RWPE2 (cell line): ENCODE results near the gene PPL.

Experiments used
- ATAC-seq: fragments of 200-7000 bp; cut with Tn5 transposase; 3 replicates; pipeline ENCODE4 v1.9.1; 2021; ENCODE audit warnings: low read depth
- DNase-seq: peaks from one replicate; pipeline ENCODE4 v3.0.0-alpha.2; 2020; ENCODE audit warnings: low spot score
- H3K27ac ChIP-seq: fragments of 450-650 bp; 2 replicates; pipeline ENCODE4 v1.5.1; 2017; ENCODE audit warnings: mild to moderate bottlenecking; ENCODE audit not compliant: poor library complexity, severe bottlenecking
- H3K27me3 ChIP-seq: fragments of 250-450 bp; sonication (Bioruptor Pico); 2 replicates; pipeline ENCODE4 v1.5.1; 2021; ENCODE audit warnings: mild to moderate bottlenecking, moderate library complexity; ENCODE audit not compliant: insufficient read depth, poor library complexity, severe bottlenecking
- H3K36me3 ChIP-seq: fragments of 250-450 bp; sonication (Bioruptor Pico); 2 replicates; pipeline ENCODE4 v1.5.1; 2020; ENCODE audit warnings: low read depth, mild to moderate bottlenecking, moderate library complexity
- H3K4me1 ChIP-seq: fragments of 250-450 bp; sonication (Bioruptor Pico); 2 replicates; pipeline ENCODE4 v1.5.1; 2021; ENCODE audit warnings: mild to moderate bottlenecking, moderate library complexity; ENCODE audit not compliant: insufficient read depth, poor library complexity, severe bottlenecking
- H3K4me3 ChIP-seq: fragments of 250-450 bp; sonication (Bioruptor Pico); 2 replicates; pipeline ENCODE4 v1.5.1; 2021; ENCODE audit warnings: mild to moderate bottlenecking, moderate library complexity; ENCODE audit not compliant: severe bottlenecking
- H3K9me3 ChIP-seq: fragments of 250-450 bp; sonication (Bioruptor Pico); 2 replicates; pipeline ENCODE4 v1.5.1; 2021; ENCODE audit warnings: mild to moderate bottlenecking, moderate library complexity; ENCODE audit not compliant: severe bottlenecking
- TF ChIP-seq, protein P1 (sequence below): fragments of 450-650 bp; IDR thresholded peaks from one replicate; pipeline ENCODE4 v1.5.1; 2017; ENCODE audit warnings: mild to moderate bottlenecking, moderate library complexity; ENCODE audit not compliant: poor library complexity, severe bottlenecking

The PPL gene

DNA sequence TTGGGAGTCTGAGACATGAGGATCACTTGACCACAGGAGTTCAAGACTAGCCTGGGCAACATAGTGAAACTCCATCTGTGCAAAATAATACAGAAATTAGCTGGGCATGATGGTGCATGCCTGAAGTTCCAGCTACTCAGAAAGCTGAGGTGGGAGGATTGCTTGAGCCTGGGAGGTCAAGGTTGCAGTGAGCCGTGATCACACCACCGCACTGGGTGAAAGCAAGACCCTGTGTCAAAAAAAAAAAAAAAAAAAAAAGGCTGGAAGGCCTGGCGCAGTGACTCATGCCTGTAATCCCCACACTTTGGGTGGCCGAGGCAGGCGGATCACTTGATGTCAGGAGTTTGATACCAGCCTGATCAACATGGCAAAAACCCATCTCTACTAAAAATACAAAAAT lies 81.6 kb downstream of the PPL start:
- H3K27ac ChIP-seq, result no peak overlapping the region
- no peak overlapping the region for H3K4me3 ChIP-seq
- DNase-seq (no peak), ATAC-seq (no peak)
- H3K9me3 ChIP-seq, result no peaks in the 10 kb centered on the region
- peaks cover 80% of the 10 kb centered on the region for H3K36me3 ChIP-seq
- no peaks in the 10 kb centered on the region for H3K27me3 ChIP-seq
- TF ChIP-seq, protein P1, sequence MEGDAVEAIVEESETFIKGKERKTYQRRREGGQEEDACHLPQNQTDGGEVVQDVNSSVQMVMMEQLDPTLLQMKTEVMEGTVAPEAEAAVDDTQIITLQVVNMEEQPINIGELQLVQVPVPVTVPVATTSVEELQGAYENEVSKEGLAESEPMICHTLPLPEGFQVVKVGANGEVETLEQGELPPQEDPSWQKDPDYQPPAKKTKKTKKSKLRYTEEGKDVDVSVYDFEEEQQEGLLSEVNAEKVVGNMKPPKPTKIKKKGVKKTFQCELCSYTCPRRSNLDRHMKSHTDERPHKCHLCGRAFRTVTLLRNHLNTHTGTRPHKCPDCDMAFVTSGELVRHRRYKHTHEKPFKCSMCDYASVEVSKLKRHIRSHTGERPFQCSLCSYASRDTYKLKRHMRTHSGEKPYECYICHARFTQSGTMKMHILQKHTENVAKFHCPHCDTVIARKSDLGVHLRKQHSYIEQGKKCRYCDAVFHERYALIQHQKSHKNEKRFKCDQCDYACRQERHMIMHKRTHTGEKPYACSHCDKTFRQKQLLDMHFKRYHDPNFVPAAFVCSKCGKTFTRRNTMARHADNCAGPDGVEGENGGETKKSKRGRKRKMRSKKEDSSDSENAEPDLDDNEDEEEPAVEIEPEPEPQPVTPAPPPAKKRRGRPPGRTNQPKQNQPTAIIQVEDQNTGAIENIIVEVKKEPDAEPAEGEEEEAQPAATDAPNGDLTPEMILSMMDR, result no peak
- peaks cover 17% of the 10 kb centered on the region for H3K4me1 ChIP-seq

DNA sequence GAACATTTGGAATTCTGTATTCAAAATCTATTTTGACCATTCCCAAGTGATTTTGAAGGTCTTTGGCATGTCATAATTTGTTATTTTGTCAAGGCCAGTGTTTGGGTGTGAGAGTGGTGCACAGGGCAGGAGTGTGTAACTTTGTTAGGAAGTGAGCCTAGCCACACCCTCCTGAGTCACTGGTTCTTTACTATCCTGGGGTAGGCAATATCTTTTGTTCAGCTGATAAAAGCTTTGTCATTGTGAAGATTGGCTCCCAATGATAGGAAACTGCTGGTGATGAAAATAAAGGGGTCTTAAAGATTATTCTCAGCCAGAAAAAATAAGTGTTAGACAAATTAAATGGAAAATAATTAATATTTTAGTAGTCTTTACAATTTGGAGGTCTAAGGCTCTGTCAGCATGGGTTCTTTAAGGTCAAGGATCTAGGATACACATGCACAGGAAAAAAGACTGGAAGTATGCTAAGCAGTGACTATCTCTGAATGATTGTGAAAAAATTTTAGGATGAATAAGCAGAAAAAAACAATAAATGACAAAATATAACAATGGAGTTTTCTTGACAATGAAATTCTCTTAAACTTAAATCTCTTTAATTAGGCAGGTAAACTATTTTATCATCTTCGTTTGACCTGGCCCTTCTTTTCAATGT lies 84.6 kb downstream of the PPL start:
- TF ChIP-seq, protein P1, result no peak
- Histone ChIP-seq H3K4me1 (peaks cover 24% of the 10 kb centered on the region), H3K27me3 (no peaks in the 10 kb centered on the region), H3K27ac (peak overlapping the region; percentile 40), H3K9me3 (no peaks in the 10 kb centered on the region), H3K36me3 (peaks cover 56% of the 10 kb centered on the region), H3K4me3 (no peak overlapping the region)
- DNase-seq (no peak), ATAC-seq (peak; percentile 53)

DNA sequence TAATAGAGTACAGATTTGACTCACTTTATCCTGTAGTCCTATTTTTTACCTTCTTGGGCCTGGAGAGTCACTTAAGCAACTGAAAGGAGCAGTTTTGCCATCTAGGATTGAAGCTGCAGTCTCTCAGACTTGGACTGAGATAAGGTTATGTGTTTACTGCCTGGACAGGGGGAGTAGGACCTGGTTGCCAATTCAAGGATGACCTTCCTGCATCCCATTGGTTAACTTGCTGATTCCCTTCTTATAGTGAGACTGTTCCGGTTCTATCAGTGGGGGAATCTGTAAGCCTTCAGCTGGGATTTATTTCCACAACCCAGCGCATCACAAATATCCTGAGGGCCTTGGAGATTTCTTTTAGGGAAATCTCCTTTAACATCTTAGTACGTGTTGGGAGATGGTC lies 86.7 kb downstream of the PPL start:
- H3K27ac ChIP-seq, result no peak overlapping the region
- ATAC-seq (no peak), DNase-seq (no peak)
- peaks cover 44% of the 10 kb centered on the region for H3K36me3 ChIP-seq
- H3K27me3 ChIP-seq, result no peaks in the 10 kb centered on the region
- TF ChIP-seq, protein P1, result no peak
- H3K4me1 ChIP-seq, result peaks cover 29% of the 10 kb centered on the region
- H3K9me3 ChIP-seq, result no peaks in the 10 kb centered on the region
- no peak overlapping the region for H3K4me3 ChIP-seq

DNA sequence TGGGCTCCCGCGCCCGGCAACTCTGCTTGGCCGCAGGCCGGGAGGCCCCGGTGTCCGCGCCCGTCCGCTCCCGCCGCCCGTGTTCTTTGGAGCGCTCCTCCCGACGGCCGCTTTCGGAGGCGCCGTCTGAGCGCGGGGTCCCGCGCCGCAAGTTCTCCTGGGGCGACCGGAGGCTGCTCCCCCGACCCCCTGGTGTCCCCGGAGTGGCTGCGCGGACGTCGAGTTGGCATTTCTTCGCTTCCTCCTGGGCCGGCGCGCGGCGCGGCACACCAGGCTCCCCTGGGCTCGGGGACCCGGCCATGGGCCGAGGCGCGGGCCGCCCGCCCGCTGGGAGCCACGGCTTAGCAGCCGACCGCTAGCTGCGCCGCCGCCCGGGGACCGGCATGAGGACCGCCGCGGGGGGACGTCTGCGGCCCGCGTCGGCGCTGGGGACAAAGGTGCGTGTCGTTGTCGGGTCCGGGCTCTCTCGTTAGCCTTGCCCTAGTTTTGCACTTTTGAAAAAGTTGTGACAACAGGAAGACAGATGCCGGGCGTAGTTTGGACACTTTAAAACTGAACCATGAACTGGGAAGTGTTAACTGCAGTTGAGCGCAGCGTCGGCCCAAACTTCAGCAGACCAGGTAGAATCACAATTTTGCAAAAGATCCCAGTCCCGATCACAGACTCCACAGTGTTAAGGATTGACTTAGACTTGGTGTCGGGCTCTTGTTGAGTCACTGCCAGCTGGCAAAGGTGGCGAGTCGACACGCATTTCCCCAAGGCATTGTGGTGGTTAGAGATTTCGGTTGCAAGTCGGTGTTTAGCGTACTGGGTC lies 89.0 kb downstream of the PPL start:
- ATAC-seq (peak; percentile 38), DNase-seq (no peak)
- TF ChIP-seq, protein P1, result no peak
- H3K4me1 ChIP-seq, result peaks cover 29% of the 10 kb centered on the region
- no peaks in the 10 kb centered on the region for H3K27me3 ChIP-seq
- peak overlapping the region; percentile 81 for H3K27ac ChIP-seq
- peak overlapping the region; percentile 82 for H3K4me3 ChIP-seq
- H3K36me3 ChIP-seq, result peaks cover 40% of the 10 kb centered on the region
- no peaks in the 10 kb centered on the region for H3K9me3 ChIP-seq
